GM18861 (cell line): Measurements from ENCODE around the gene CFAP97D2.
"Not testable (repeated sequence)": the region's sequence is repeated elsewhere in the genome, so short reads cannot be mapped to it uniquely, and the experiment has no call there.

ENCODE experiments used
- ATAC-seq: cut with Tn5 transposase; IDR thresholded peaks from one replicate; pipeline ENCODE4 v1.9.1; 2021; ENCODE audit not compliant: unreplicated experiment

The CFAP97D2 gene

DNA sequence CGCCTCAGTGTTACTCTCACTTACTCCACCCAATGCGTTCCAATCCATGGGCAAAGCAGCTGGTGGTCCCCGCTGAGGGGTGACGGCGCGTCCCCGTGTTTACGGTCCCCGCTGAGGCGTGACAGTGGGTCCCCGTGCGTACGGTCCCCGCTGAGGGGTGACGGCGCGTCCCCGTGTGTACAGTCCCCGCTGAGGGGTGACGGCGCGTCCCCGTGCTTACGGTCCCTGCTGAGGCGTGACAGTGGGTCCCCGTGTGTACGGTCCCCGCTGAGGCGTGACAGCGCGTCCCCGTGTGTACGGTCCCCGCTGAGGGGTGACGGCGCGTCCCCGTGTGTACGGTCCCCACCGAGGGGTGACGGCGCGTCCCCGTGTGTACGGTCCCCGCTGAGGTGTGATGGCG is 19.5 kb downstream of the CFAP97D2 start:
- ATAC-seq: no peak

DNA sequence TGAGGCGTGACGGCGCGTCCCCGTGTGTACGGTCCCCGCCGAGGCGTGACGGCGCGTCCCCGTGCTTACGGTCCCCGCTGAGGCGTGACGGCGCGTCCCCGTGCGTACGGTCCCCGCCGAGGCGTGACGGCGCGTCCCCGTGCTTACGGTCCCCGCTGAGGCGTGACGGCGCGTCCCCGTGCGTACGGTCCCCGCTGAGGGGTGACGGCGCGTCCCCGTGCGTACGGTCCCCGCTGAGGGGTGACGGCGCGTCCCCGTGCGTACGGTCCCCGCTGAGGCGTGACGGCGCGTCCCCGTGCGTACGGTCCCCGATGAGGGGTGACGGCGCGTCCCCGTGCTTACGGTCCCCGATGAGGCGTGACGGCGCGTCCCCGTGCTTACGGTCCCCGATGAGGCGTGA is 20.5 kb downstream of the CFAP97D2 start:
- not testable (repeated sequence) for ATAC-seq

DNA sequence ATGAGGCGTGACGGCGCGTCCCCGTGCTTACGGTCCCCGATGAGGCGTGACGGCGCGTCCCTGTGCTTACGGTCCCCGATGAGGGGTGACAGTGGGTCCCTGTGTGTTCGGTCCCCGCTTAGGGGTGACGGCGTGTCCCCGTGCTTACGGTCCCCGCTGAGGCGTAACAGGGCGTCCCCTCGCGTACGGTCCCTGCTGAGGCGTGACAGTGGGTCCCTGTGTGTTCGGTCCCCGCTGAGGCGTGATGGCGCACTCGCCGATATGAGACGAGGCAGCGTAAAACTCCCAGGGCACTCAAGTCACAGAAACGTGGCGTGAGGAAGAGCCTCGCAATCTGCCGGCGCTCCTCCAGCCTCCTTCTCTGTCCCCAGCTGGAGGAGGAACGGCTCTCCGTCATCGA is 20.9 kb downstream of the CFAP97D2 start:
- no peak for ATAC-seq

DNA sequence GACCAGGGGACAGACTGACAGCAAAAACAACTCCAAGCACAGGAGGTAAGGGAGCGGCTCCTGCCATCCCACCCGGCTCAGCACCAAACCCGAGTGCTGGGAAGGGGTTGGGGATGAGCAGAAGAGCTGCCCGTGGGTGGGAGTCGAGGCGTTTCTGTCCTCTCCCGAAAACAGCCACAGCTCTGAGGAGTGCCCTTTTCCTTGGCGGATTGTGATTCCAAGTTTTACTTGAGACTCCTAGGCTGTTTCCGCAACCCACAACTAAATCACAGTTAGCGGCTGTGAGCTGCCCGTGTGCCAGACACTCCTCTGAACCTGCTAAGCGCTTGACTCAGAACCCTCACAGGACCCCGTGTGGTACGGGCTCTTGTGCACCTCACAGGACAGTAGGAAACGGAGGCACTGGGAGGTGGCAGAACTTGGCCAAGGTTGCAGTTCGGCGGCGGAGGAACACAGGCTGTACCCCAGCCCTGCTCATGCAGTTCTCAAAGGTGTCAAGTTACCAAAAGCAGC is 21.4 kb downstream of the CFAP97D2 start:
- ATAC-seq: no peak

DNA sequence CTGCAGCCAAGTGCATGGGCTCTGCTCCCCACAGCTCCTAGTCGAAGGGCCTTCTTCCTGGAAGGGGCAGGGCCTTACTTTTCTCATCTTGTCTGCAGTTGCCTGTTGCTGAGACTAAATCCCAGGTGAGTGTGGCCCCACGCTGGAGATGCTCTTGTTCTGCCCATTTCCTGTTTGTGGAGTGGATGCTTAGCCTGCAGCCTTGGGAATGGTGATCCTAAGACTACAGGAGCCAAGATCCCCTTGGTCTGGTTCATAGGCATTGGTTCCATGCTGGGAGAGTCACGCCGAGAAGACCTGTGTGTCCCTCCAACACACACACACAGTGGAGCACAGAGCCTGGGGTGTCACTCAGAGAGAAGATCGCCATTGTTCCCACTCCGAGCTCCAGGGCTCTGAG is 23.5 kb downstream of the CFAP97D2 start:
- no peak for ATAC-seq

DNA sequence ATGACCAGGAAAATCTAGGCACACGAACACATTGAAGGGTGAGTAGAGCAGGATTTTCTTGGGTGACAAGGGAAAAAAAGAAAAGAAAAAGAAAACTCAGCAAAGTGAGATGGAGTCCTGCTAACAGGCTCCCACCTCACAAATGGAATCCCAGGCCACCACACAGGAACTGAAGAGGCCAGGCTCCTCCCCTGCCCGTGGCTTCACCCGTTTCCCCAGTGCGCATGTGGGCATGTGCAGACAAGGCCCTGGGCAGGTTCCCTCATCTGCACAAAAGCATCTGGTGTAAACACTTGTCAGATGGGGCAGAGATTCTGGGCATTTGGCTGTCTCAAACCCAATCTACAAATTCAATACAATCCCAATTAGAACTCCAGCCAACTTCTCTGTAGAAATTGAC is 24.5 kb downstream of the CFAP97D2 start:
- no peak for ATAC-seq

DNA sequence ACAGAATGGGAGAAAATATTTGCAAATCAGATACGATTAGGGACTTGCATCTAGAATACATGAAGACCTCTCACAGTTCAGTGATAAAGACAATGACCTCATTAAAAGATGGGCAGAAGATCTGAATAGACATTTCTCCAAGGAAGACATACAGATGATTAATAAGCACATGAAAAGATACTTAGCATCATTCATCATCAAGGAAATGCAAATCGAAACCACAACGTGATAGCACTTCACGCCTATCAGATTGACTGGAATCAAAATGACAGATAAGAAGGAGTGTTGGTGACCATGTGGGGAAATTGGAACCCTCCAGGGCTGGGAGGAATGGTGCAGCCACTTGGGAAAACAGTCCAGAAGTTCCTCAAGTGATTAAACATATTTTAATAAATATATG is 25.8 kb downstream of the CFAP97D2 start:
- no peak for ATAC-seq

DNA sequence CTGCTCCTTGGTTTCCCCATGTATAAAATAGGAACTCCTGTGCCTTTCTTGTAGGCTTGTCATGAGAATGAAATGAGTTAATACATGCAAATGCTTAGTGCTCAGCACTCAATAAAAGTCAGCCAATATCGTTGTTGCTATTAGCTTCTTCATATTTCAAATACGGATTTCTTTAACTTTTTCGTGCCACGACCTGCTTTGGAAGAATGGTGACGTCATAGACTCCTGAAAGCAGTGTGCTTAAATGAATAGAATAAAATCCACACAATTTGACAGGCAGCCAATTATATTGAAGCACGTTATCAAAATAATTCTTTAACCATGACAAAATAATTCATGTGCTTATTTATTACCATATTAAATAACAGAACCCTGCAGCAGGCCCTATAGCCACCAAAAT is 29.1 kb downstream of the CFAP97D2 start:
- ATAC-seq: no peak

DNA sequence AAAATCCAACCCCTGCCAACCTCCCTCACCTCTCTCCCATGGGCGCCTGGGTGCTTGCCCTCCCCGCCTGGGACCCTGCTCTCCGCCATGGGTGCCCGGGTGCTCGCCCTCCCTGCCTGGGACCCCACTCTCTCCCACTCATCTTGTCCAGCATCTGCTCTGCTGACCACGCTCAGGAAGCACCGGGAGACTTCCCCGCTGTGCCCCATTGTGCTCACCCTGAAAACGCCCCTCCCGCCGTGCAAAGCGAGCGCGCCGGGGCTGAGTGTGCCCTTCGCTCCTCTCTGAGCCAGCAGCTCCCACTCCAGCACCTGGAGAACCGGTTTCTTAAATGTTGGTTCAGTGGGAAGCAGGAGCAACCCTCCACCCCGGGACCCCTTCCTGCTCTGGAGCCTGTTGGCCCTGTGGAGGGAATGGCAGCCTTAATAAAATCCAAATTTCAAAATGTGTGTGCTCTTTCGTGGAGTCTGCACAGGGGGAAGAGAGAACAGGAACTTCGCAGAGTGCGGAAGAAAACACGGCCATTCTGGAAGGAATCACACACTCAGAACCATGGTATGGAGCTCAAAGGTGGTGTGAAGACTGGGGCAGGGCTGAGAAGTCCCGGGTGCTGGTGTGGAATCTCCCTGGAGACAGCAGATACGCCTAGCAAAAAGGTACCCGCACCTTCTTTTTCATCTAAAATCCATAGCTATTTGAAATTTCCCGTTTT is 32.5 kb downstream of the CFAP97D2 start:
- no peak for ATAC-seq

DNA sequence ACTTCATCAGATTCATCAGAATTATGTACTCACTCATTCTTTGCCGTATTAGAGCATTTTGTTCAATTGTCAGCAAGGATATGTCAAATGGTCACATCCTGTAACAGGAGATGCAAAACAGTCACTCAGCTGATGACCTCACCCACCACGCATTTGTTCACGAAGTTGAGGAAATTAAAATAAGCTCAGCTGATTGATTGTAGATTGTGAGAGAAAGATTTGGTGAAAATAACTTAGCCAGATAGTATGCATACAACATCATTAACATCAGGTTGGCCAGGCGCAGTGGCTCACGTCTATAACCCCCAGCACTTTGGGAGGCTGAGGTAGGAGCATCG is 33.1 kb downstream of the CFAP97D2 start:
- no peak for ATAC-seq

DNA sequence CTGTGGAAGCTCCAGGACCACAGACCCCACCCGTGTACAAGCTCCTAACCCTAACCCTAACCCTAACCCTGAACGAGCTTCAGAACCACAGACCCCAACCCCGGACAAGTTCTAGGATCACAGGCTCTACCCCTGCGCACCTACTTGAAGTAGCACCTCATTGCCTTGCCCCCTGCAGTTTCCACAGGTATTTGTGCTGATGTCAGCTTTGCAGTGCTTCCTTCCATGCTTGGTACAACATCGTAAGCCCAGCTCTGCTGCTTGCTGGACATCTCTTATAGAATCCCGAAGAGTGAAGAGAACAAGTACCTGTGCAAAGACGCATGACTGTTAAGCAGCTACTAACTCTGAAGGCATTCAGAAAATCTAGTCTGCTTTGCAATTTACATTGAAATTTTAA is 34.9 kb downstream of the CFAP97D2 start:
- ATAC-seq: no peak

DNA sequence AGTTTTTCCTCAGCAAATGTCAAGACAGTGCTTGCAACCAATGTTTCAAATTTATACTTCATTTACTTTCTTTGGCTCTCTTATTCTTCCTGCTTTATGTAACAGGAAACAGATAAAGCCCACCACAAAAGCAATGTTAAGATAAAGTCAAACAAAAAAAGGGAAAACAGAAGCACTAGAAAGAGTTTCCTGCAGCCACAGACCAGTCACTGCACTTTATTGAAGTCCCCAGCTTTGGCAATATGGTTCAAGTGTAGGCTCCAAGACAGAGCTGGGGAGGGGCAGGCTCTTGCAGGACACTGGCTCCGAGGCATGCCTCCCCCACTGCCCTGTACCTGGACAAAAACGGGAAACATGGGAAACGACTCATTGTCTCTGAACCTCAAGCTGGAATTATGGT is 40.3 kb downstream of the CFAP97D2 start:
- no peak for ATAC-seq

DNA sequence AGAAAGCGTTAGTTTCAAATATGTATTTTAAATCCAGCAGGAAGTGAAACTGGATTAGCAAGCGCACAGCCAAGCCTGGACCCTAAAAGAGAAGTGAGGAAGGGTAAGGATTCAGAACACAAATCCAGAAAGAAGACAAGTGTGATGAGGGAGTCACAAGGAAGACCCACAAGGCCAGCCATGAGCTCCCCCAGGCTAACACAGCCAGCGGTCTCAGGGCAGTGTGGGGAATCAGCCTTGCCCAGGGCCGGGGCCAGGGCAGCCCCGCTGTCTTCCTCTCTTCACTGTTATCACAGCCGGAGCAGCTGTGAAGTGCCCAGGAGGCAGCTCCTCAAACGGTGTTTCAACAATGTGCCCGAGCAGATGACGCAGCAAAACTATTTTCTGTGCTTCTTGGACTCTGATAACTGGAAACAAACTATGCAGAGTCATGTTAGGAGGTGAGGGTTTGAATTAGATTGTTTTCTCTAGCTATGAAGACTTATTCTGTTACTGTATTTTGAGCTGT is 43.5 kb downstream of the CFAP97D2 start:
- ATAC-seq: no peak

DNA sequence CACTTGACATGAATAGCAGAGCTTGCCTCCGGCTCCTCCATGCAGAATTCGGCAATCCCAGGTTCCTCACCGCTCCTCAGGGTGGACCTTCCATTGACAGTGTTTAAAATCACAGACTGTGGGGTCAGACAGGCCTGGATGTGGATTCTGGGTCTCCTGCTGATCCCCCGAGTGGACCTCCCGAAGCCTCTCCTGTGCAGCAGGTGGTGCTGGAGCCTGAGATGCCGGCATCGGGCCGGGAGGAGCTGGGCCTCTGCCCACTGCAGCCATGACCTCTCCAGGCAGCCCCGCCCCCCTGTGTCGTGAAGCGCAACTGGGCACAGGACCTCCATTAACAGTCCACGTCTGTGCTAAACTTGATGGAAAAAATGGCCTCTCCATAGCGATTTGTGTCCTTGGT is 45.1 kb downstream of the CFAP97D2 start:
- ATAC-seq: no peak

DNA sequence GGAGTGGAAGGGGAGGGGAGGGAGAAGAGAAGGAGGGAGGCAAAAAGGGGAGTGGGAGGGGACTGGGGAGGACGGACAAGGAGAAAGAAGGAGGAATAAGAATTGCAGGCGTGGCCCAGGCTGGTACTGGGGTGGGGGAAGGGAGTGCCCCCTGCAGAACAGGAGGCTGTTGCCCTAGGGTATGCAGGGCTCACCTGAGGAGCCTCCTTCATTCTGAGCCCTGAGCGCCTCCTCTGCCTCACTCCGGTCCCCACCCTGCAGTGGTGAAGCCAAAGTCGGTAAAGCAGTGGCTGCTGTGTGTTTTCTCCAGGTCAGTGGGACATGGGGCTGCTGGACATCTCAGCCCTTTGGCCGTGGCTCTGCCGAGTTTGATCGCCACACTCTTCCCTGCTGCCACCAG is 46.6 kb downstream of the CFAP97D2 start:
- ATAC-seq: no peak

DNA sequence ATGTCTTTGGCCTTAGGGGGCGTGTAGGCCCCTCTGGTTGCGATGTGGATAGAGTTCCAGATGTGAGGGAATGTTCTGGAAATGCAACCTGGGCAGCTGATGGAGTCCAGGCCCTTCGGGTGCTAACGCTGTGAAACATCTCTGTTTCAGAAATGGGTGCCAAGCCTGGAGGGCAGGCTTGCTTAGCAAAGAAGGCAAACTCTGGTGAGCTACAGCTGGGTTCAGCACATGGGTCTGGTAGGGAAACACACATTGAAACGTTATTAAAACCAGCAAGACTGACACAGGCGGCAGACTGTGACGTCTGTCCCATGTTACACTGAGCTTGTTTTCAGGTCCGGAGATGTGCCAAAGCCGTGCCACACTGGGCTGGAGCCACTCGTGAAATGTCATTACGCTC is 47.0 kb downstream of the CFAP97D2 start:
- no peak for ATAC-seq

DNA sequence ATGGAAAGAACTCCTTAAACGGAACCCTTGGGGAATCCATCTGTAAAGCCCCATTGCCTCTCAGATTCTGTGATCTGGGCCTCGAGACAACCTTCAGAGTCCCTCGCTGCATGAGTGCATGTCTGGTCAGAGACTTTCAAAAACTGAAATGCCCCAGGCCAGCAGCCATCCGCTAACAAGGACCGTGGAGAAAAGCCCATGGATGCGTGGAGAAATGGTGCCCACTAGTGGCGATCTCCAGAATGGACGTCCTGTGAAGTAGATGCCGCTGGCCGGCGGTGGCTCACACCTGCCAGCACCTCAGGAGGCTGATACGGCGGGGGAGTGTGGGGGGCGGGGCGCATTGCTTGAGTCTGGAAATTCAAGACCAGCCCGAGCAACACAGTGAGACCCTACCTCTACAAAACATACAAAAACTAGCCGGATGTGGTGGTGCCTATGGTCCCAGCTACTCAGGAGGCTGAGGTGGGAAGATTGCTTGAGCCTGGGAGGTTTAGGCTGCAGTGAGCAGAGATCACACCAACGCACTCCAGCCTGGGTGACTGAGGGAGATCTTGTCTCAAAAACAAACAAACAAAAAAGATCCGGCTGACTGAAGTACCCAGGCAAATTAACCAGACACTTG is 47.8 kb downstream of the CFAP97D2 start:
- peak; percentile 84 for ATAC-seq

DNA sequence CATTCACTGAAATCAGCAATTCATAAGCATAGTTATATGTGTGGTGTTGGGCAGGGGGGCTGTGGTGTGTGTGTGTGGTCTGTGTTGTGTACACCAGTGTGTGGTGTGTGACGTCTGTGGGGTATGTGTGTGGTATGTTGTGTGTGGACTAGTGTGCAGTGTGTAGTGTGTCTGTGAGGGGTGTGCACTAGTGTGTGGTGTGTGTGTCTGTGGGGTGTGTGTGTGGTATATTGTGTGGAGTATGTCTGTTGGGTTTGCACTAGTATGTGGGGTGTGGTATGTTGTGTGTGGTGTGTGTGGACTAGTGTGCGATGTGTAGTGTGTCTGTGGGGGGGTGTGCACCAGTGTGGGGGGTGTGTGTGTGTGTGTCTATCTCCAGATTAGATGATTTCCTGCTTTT is 48.5 kb downstream of the CFAP97D2 start:
- ATAC-seq: no peak

DNA sequence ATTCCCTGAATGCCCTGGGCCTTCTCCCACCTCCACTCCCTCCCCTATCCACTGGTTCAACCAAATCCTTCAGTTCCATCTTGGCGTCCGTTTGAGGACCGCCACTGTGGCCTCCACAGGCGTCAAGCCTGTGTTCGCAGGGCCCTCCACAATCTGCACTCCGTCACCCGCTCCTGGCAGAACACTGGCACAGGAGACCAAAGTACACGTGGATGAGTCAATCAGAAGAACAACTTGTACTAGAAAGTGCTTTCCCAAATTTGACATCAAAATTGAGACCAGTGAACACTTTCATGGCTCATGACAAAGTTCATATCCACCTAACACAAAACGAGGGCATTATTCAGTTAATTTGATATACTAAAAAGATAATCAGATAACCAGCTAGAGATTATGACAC is 49.1 kb downstream of the CFAP97D2 start:
- ATAC-seq: no peak

DNA sequence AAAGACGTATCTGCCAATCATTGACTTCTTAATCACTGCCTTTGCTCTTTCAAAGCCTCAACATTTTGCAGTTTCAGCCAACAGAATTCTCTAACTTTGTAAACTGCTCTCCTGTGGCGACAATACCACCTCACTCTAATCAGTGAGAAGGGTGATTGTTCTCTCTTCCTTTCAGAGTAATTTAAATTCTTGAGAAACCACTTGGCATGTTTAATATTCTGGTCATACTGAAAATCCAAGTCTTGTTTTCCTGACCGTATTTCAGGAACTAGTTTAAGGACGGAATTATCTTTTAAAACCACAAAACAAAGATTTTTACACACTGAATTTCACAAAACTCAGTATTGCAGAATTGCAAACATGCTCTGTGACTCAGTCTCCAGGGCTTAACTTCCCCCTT is 50.4 kb downstream of the CFAP97D2 start:
- ATAC-seq: no peak

DNA sequence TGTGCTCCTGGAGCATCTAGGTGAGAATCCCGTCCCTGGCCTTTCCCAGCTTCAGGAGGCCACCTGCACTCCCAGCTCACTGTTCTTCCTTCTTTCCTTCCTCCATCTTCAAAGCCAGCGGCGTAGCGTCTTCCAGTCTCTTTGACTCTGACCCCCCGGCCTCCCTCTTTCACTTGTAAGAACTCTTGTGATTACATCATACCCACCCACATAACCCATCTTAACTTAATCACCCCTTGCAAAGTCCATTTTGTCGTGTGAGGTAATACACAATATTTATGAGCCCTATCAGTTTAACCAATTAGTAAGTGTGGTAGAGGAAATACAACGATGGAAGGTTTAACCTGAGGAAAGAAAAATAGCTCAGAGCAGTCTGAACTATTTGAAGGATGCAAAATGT is 51.1 kb downstream of the CFAP97D2 start:
- ATAC-seq: no peak

DNA sequence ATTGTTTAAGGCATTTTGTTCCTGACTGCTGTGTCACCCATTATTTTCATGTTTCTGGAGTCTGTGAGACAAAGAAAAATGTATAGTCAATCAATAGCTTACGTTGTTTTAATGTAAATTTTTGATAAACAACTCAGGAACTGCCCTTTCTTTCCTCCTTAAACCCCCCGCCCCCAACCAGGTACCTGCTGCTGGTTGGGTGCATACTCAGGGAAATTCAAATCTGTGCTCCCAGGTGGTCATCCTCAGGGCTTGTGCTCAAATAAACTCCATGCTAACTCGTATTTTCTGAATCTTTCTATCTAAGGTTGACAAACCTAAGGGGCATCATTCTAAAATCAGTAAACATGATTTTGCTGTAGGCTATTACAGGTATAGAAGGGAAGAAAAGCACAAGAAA is 51.5 kb downstream of the CFAP97D2 start:
- no peak for ATAC-seq

DNA sequence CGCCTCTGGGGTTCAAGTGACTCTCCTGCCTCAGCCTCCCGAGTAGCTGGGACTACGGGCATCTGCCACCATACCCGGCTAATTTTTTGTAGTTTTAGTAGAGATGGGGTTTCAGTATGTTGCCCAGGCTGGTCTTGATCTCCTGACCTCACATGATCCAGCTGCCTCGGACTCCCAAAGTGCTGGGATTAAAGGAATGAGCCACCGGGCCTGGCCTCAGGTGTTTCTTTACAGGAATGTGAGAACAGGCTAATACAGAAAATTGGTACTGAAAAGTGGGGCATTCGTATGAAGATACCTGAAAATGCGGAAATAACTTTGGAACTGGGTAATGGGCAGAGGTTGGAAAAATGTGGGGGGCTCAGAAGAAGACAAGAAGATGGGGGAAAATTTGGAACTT is 52.8 kb downstream of the CFAP97D2 start:
- no peak for ATAC-seq
